ENCODE measurements around the gene LAMB3. TPM values are rescaled to one million over a fixed set of nuclear protein-coding genes. Genes with fewer than 3 reads are reported as not detected.

LAMB3 gene
- total RNA-seq, 1 experiment from 2014 or later = 0.85 TPM

- TF ChIP-seq ARID4B (CRISPR knock-in tag; IDR thresholded peaks at IDR 0.05; ENCODE audit: borderline replicate concordance) (no peak), FOXK1 (CRISPR knock-in tag; IDR thresholded peaks at IDR 0.05) (no peak), EMX1 (CRISPR knock-in tag; IDR thresholded peaks at IDR 0.05) (no peak), HMGA2 (CRISPR knock-in tag; IDR thresholded peaks at IDR 0.05) (no peak), ELF4 (CRISPR knock-in tag; IDR thresholded peaks at IDR 0.05; ENCODE audit: low read depth) (no peak), ZNF263 (CRISPR knock-in tag; IDR thresholded peaks at IDR 0.05; ENCODE audit: low read depth) (no peak), IRF2 (CRISPR knock-in tag; IDR thresholded peaks at IDR 0.05; ENCODE audit: borderline replicate concordance, low read depth) (no peak), STAT6 (CRISPR knock-in tag; conservative IDR thresholded peaks at IDR 0.05; ENCODE audit: low read depth) (no peak)
Measured at GRCh38 chr1:209629621-209630382, 22.4 kb downstream of the LAMB3 start (continued).

GRCh38 chr1:209628618-209629299, 23.5 kb downstream of the LAMB3 start:
- Mint-ChIP-seq H3K9me3 (no peaks in the 10 kb centered on the region), H3K27ac (no peak overlapping the region), H3K36me3 (no peaks in the 10 kb centered on the region), H3K27me3 (ENCODE audit: low read depth) (peaks cover 3% of the 10 kb centered on the region; the same call in 1 of the 2 replicates), H3K4me3 (no peak overlapping the region), H3K4me1 (peaks cover 43% of the 10 kb centered on the region)
- ChIA-PET CTCF (interaction anchor here (1.4 to 5.6 kb wide), 9 partner anchors 25 to 116 kb away, joined by 3 to 76 read pairs (median 16); partner anchors contain the start of genes CAMK1G and LAMB3), POLR2A (no interaction called here)
- ATAC-seq (no peak), DNase-seq (ENCODE audit: low spot score) (no peak)
- no peak for TF ChIP-seq ZNF121 (CRISPR knock-in tag; IDR thresholded peaks at IDR 0.05)
- no peak for TF ChIP-seq PREB (CRISPR knock-in tag; IDR thresholded peaks at IDR 0.05; ENCODE audit: borderline replicate concordance)
- TF ChIP-seq ATF2 (CRISPR knock-in tag; IDR thresholded peaks at IDR 0.05; ENCODE audit: borderline replicate concordance, low read depth) = no peak
- TF ChIP-seq NR3C1 (CRISPR knock-in tag; conservative IDR thresholded peaks at IDR 0.05; ENCODE audit: low read depth) = no peak
- TF ChIP-seq NFATC4 (CRISPR knock-in tag; IDR thresholded peaks at IDR 0.05) = no peak
- no peak for TF ChIP-seq NFE2L1 (CRISPR knock-in tag; IDR thresholded peaks at IDR 0.05)
- no peak for TF ChIP-seq ZNF219 (CRISPR knock-in tag; IDR thresholded peaks at IDR 0.05; ENCODE audit: borderline replicate concordance)
- no peak for TF ChIP-seq USF1 (CRISPR knock-in tag; IDR thresholded peaks at IDR 0.05)
- TF ChIP-seq FOXJ3 (CRISPR knock-in tag; IDR thresholded peaks at IDR 0.05; ENCODE audit: borderline replicate concordance) = no peak
- TF ChIP-seq OVOL2 (CRISPR knock-in tag; IDR thresholded peaks at IDR 0.05; ENCODE audit: borderline replicate concordance) = no peak
- no peak for TF ChIP-seq IRF1 (CRISPR knock-in tag; IDR thresholded peaks at IDR 0.05)
- TF ChIP-seq FOXK1 (CRISPR knock-in tag; IDR thresholded peaks at IDR 0.05) = no peak
- no peak for TF ChIP-seq CREB1 (CRISPR knock-in tag; IDR thresholded peaks at IDR 0.05)
- no peak for TF ChIP-seq FOXP4 (CRISPR knock-in tag; IDR thresholded peaks at IDR 0.05)
